Duodenal mucosa (tissue), 2 donors: ENCODE results near the gene CDHR2.

ENCODE experiments used
- H3K27ac ChIP-seq: one replicate; pipeline ENCODE4 v1.7.0; 2013; ENCODE audit warnings: low read depth, low read length
- H3K27me3 ChIP-seq, 2 donors: one replicate each; pipeline ENCODE4 v1.7.0; 2013; ENCODE audit warnings: low read length in 2 of 2, control low read depth in 1 of 2; ENCODE audit not compliant: insufficient read depth in 2 of 2, control insufficient read depth in 1 of 2
- H3K36me3 ChIP-seq, 2 donors: one replicate each; pipeline ENCODE4 v1.7.0; 2013; ENCODE audit warnings: low read length in 2 of 2, control low read depth in 1 of 2; ENCODE audit not compliant: insufficient read depth in 2 of 2, control insufficient read depth in 1 of 2
- H3K4me1 ChIP-seq, 2 donors: one replicate each; pipeline ENCODE4 v1.7.0; 2013; ENCODE audit warnings: low read length in 2 of 2, control low read depth in 1 of 2; ENCODE audit not compliant: insufficient read depth in 2 of 2, control insufficient read depth in 1 of 2
- H3K4me3 ChIP-seq, 2 donors: one replicate each; pipeline ENCODE4 v1.7.0; 2013; ENCODE audit warnings: low read length in 2 of 2, low read depth in 1 of 2
- H3K9ac ChIP-seq, 2 donors: one replicate each; pipeline ENCODE4 v1.7.0; 2013; ENCODE audit warnings: low read length in 2 of 2, low read depth in 1 of 2
- H3K9me3 ChIP-seq, 2 donors: one replicate each; pipeline ENCODE4 v1.7.0; 2013; ENCODE audit warnings: low read length in 2 of 2, control low read depth in 1 of 2; ENCODE audit not compliant: control insufficient read depth in 1 of 2

Gene CDHR2

GRCh38 chr5:176517053-176517661 lies 32.0 kb upstream of the CDHR2 start:
- Histone ChIP-seq H3K27me3 (no peaks in the 10 kb centered on the region), H3K9me3 (no peaks in the 10 kb centered on the region), H3K4me1 (no peaks in the 10 kb centered on the region), H3K4me3 (no peak overlapping the region), H3K9ac (no peak overlapping the region), H3K36me3 (no peaks in the 10 kb centered on the region), H3K27ac (no peak overlapping the region)

GRCh38 chr5:176519810-176520720 lies 29.1 kb upstream of the CDHR2 start:
- Histone ChIP-seq H3K4me3 (no peak overlapping the region), H3K9ac (no peak overlapping the region), H3K27me3 (no peaks in the 10 kb centered on the region), H3K27ac (no peak overlapping the region), H3K9me3 (no peaks in the 10 kb centered on the region), H3K4me1 (no peaks in the 10 kb centered on the region), H3K36me3 (no peaks in the 10 kb centered on the region)

GRCh38 chr5:176521286-176521685 lies 27.9 kb upstream of the CDHR2 start:
- H3K27ac ChIP-seq = no peak overlapping the region
- no peaks in the 10 kb centered on the region for H3K4me1 ChIP-seq
- no peak overlapping the region for H3K9ac ChIP-seq
- no peaks in the 10 kb centered on the region for H3K36me3 ChIP-seq
- H3K4me3 ChIP-seq = no peak overlapping the region
- no peaks in the 10 kb centered on the region for H3K9me3 ChIP-seq
- no peaks in the 10 kb centered on the region for H3K27me3 ChIP-seq

- Histone ChIP-seq H3K27me3 (no peaks in the 10 kb centered on the region), H3K9ac (no peak overlapping the region), H3K4me1 (no peaks in the 10 kb centered on the region), H3K36me3 (no peaks in the 10 kb centered on the region), H3K9me3 (no peaks in the 10 kb centered on the region), H3K4me3 (no peak overlapping the region), H3K27ac (no peak overlapping the region)
Measured at GRCh38 chr5:176521699-176522263, 27.4 kb upstream of the CDHR2 start.

- H3K4me1 ChIP-seq = peaks cover 0 to under 1% of the 10 kb centered on the region in 2 donors
- no peaks in the 10 kb centered on the region for H3K9me3 ChIP-seq
- peaks cover 7 to 20% of the 10 kb centered on the region in 2 donors for H3K36me3 ChIP-seq
- H3K27ac ChIP-seq = no peak overlapping the region
- no peak overlapping the region for H3K9ac ChIP-seq
- H3K27me3 ChIP-seq = no peaks in the 10 kb centered on the region
- no peak overlapping the region for H3K4me3 ChIP-seq
Measured at GRCh38 chr5:176524138-176524537, 25.0 kb upstream of the CDHR2 start.

- H3K36me3 ChIP-seq = peaks cover 14 to 27% of the 10 kb centered on the region in 2 donors
- H3K9me3 ChIP-seq = no peaks in the 10 kb centered on the region
- no peaks in the 10 kb centered on the region for H3K27me3 ChIP-seq
- no peak overlapping the region for H3K27ac ChIP-seq
- H3K9ac ChIP-seq = no peak overlapping the region
- no peak overlapping the region for H3K4me3 ChIP-seq
- peaks cover 0 to 7% of the 10 kb centered on the region in 2 donors for H3K4me1 ChIP-seq
Measured at GRCh38 chr5:176524987-176525386, 24.2 kb upstream of the CDHR2 start.

- Histone ChIP-seq H3K36me3 (peaks cover 14 to 30% of the 10 kb centered on the region in 2 donors), H3K27ac (no peak overlapping the region), H3K4me3 (no peak overlapping the region), H3K4me1 (peaks cover 0 to 7% of the 10 kb centered on the region in 2 donors), H3K9me3 (no peaks in the 10 kb centered on the region), H3K27me3 (no peaks in the 10 kb centered on the region), H3K9ac (no peak overlapping the region)
Measured at GRCh38 chr5:176525677-176526076, 23.5 kb upstream of the CDHR2 start.

GRCh38 chr5:176526462-176526861 lies 22.7 kb upstream of the CDHR2 start:
- Histone ChIP-seq H3K9me3 (no peaks in the 10 kb centered on the region), H3K36me3 (peaks cover 21 to 37% of the 10 kb centered on the region in 2 donors), H3K9ac (no peak overlapping the region), H3K4me1 (peaks cover 0 to 14% of the 10 kb centered on the region in 2 donors), H3K4me3 (no peak overlapping the region), H3K27ac (no peak overlapping the region), H3K27me3 (no peaks in the 10 kb centered on the region)

GRCh38 chr5:176527246-176528222 lies 21.6 kb upstream of the CDHR2 start:
- H3K9ac ChIP-seq = no peak overlapping the region
- H3K4me3 ChIP-seq = no peak overlapping the region
- no peaks in the 10 kb centered on the region for H3K9me3 ChIP-seq
- H3K36me3 ChIP-seq = peaks cover 24 to 43% of the 10 kb centered on the region in 2 donors
- peaks cover 3 to 18% of the 10 kb centered on the region in 2 donors for H3K4me1 ChIP-seq
- H3K27me3 ChIP-seq = no peaks in the 10 kb centered on the region
- H3K27ac ChIP-seq = no peak overlapping the region
